ENCODE data around the gene CDH9.

CDH9 gene

GRCh38 chr5:26921439-26921838 is 116.9 kb downstream of the CDH9 start:
- H3K4me1 ChIP-seq (ENCODE audit: control insufficient read depth in 1 of 2, insufficient read depth in 2 of 2, low read length in 2 of 2) = no peaks in the 10 kb centered on the region
- no peak overlapping the region for H4K8ac ChIP-seq (ENCODE audit: low read depth, low read length)
- DNase-seq = no peak
- no peak overlapping the region for H3K14ac ChIP-seq (ENCODE audit: low read length)
- no peak overlapping the region for H2AFZ ChIP-seq (ENCODE audit: insufficient read depth, low read length, poor library complexity)
- no peaks in the 10 kb centered on the region for H3K9me3 ChIP-seq (ENCODE audit: insufficient read depth, low read depth, low read length)
- no peak overlapping the region for H2BK120ac ChIP-seq (ENCODE audit: insufficient read depth, low read length, poor library complexity)
- H2BK5ac ChIP-seq (ENCODE audit: low read depth, low read length, poor library complexity) = no peak overlapping the region
- no peak overlapping the region for H3K27ac ChIP-seq (ENCODE audit: low read depth, low read length)
- no peak overlapping the region for H3K23ac ChIP-seq (ENCODE audit: low read length)
- no peak overlapping the region for H3K4ac ChIP-seq (ENCODE audit: low read depth, low read length)
- WGBS (ENCODE audit: extremely low coverage, insufficient coverage, insufficient read length) = no CpG with 5 or more reads among the region's 6 CpGs
- H3K4me3 ChIP-seq (ENCODE audit: low read depth, low read length) = no peak overlapping the region
- no peak overlapping the region for H3K9ac ChIP-seq (ENCODE audit: low read length)
- no peak overlapping the region for H3K4me2 ChIP-seq (ENCODE audit: low read length)
- H3K18ac ChIP-seq (ENCODE audit: low read length) = no peak overlapping the region
- no peak overlapping the region for H2BK12ac ChIP-seq (ENCODE audit: low read length)
- H4K91ac ChIP-seq (ENCODE audit: low read depth, low read length) = no peak overlapping the region
- no peak overlapping the region for H2AK5ac ChIP-seq (ENCODE audit: low read length)
- no peak overlapping the region for H4K12ac ChIP-seq (ENCODE audit: low read depth, low read length)
- no peaks in the 10 kb centered on the region for H3K36me3 ChIP-seq (ENCODE audit: control insufficient read depth in 1 of 2, insufficient read depth in 2 of 2, low read length in 2 of 2)
- no peaks in the 10 kb centered on the region for H3K79me2 ChIP-seq (ENCODE audit: control insufficient read depth, insufficient read depth, low read length, poor library complexity)
- no peaks in the 10 kb centered on the region for H3K27me3 ChIP-seq (ENCODE audit: insufficient read depth, low read length)
- no peaks in the 10 kb centered on the region for H3K79me1 ChIP-seq (ENCODE audit: low read length)

DNA sequence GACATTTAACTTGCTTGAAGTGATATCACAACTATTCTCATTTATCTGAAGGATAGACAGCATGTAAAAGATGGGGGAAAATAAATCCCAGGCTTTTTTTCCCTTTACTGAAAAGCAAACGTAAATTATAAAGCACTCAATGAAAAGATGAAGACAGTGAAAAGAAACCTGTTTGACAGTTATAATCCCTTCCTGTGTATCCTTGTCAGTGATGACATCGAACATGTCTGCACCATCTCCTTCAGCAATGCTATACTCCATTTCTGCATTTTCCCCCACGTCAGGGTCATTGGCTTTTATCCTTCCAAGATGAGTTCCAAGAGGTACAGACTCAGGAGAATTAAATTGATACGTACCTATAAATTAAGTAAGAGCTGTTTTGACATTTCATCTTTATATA is 134.9 kb downstream of the CDH9 start:
- H3K4ac ChIP-seq (ENCODE audit: low read depth, low read length) = no peak overlapping the region
- H2AFZ ChIP-seq (ENCODE audit: insufficient read depth, low read length, poor library complexity) = no peak overlapping the region
- H3K4me1 ChIP-seq (ENCODE audit: control insufficient read depth in 1 of 2, insufficient read depth in 2 of 2, low read length in 2 of 2) = no peaks in the 10 kb centered on the region
- no peak for DNase-seq
- no peak overlapping the region for H3K18ac ChIP-seq (ENCODE audit: low read length)
- H3K4me2 ChIP-seq (ENCODE audit: low read length) = no peak overlapping the region
- no peak overlapping the region for H2BK12ac ChIP-seq (ENCODE audit: low read length)
- no peak overlapping the region for H3K14ac ChIP-seq (ENCODE audit: low read length)
- H4K91ac ChIP-seq (ENCODE audit: low read depth, low read length) = no peak overlapping the region
- no CpG with 5 or more reads among the region's 4 CpGs for WGBS (ENCODE audit: extremely low coverage, insufficient coverage, insufficient read length)
- H3K23ac ChIP-seq (ENCODE audit: low read length) = no peak overlapping the region
- no peaks in the 10 kb centered on the region for H3K36me3 ChIP-seq (ENCODE audit: control insufficient read depth in 1 of 2, insufficient read depth in 2 of 2, low read length in 2 of 2)
- H2BK5ac ChIP-seq (ENCODE audit: low read depth, low read length, poor library complexity) = no peak overlapping the region
- no peaks in the 10 kb centered on the region for H3K27me3 ChIP-seq (ENCODE audit: insufficient read depth, low read length)
- H3K79me2 ChIP-seq (ENCODE audit: control insufficient read depth, insufficient read depth, low read length, poor library complexity) = no peaks in the 10 kb centered on the region
- H3K9me3 ChIP-seq (ENCODE audit: insufficient read depth, low read depth, low read length) = no peaks in the 10 kb centered on the region
- H3K9ac ChIP-seq (ENCODE audit: low read length) = no peak overlapping the region
- H3K4me3 ChIP-seq (ENCODE audit: low read depth, low read length) = no peak overlapping the region
- H3K27ac ChIP-seq (ENCODE audit: low read depth, low read length) = no peak overlapping the region
- no peak overlapping the region for H2BK120ac ChIP-seq (ENCODE audit: insufficient read depth, low read length, poor library complexity)
- H3K79me1 ChIP-seq (ENCODE audit: low read length) = no peaks in the 10 kb centered on the region
- H2AK5ac ChIP-seq (ENCODE audit: low read length) = no peak overlapping the region
- H4K8ac ChIP-seq (ENCODE audit: low read depth, low read length) = no peak overlapping the region
- no peak overlapping the region for H4K12ac ChIP-seq (ENCODE audit: low read depth, low read length)

DNA sequence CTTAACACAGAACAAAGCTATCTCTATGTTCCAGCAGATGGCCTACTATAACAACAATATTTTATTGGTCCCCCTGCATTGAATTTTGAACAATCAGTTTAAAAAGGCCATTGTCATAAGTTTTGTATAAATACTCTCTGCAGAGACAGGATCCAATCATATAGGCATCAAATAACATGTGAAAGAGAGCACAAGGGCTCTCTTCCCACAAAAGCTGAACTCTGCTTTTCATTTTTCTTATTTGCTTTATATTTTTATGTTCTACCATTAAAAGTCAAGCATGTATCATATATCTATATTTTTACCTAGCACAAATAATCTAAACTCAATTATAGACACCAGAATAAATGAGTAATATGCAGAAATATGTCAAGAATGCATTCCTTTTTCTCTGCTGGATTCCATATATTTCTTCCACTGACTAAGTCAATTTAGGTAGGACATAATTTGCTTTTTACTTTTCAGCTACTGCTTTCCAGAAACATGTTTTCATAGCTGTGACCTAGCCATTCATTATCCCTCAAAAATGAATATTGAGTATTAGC is 143.6 kb downstream of the CDH9 start:
- no peak overlapping the region for H3K4ac ChIP-seq (ENCODE audit: low read depth, low read length)
- H3K79me2 ChIP-seq (ENCODE audit: control insufficient read depth, insufficient read depth, low read length, poor library complexity) = no peaks in the 10 kb centered on the region
- no peaks in the 10 kb centered on the region for H3K9me3 ChIP-seq (ENCODE audit: insufficient read depth, low read depth, low read length)
- DNase-seq = peak in 1 of 2 donors; percentile 16
- no peak overlapping the region for H2AK5ac ChIP-seq (ENCODE audit: low read length)
- no peak overlapping the region for H3K27ac ChIP-seq (ENCODE audit: low read depth, low read length)
- no peak overlapping the region for H2AFZ ChIP-seq (ENCODE audit: insufficient read depth, low read length, poor library complexity)
- no peak overlapping the region for H3K18ac ChIP-seq (ENCODE audit: low read length)
- no peak overlapping the region for H2BK12ac ChIP-seq (ENCODE audit: low read length)
- no peak overlapping the region for H3K4me2 ChIP-seq (ENCODE audit: low read length)
- H2BK5ac ChIP-seq (ENCODE audit: low read depth, low read length, poor library complexity) = no peak overlapping the region
- H3K4me1 ChIP-seq (ENCODE audit: control insufficient read depth in 1 of 2, insufficient read depth in 2 of 2, low read length in 2 of 2) = no peaks in the 10 kb centered on the region
- no peak overlapping the region for H3K14ac ChIP-seq (ENCODE audit: low read length)
- no peak overlapping the region for H4K12ac ChIP-seq (ENCODE audit: low read depth, low read length)
- H3K79me1 ChIP-seq (ENCODE audit: low read length) = no peaks in the 10 kb centered on the region
- no peak overlapping the region for H2BK120ac ChIP-seq (ENCODE audit: insufficient read depth, low read length, poor library complexity)
- H3K36me3 ChIP-seq (ENCODE audit: control insufficient read depth in 1 of 2, insufficient read depth in 2 of 2, low read length in 2 of 2) = no peaks in the 10 kb centered on the region
- no peaks in the 10 kb centered on the region for H3K27me3 ChIP-seq (ENCODE audit: insufficient read depth, low read length)
- no peak overlapping the region for H3K23ac ChIP-seq (ENCODE audit: low read length)
- H4K91ac ChIP-seq (ENCODE audit: low read depth, low read length) = no peak overlapping the region
- no peak overlapping the region for H4K8ac ChIP-seq (ENCODE audit: low read depth, low read length)
- no peak overlapping the region for H3K9ac ChIP-seq (ENCODE audit: low read length)
- H3K4me3 ChIP-seq (ENCODE audit: low read depth, low read length) = no peak overlapping the region

DNA sequence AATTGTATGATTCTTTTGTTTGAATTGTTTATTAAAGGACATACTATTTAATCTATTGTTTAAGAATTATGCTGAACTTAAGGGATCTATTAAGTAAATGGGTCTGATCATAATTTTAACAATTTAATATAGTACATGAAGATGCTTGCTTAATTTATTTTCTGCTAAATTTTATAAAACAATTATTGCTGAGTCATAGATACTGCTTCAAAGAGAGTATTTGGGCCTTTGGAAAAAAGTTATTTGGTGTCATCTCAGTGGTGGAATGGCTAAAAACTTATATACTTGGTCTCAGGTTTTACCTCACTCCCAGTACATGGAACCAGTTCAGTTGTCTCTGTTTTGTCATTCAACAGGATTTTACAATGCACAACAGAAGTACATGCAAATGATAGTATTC is 145.3 kb downstream of the CDH9 start:
- Histone ChIP-seq H3K27me3 (ENCODE audit: insufficient read depth, low read length) (no peaks in the 10 kb centered on the region), H3K23ac (ENCODE audit: low read length) (no peak overlapping the region), H2BK120ac (ENCODE audit: insufficient read depth, low read length, poor library complexity) (no peak overlapping the region), H3K36me3 (ENCODE audit: control insufficient read depth in 1 of 2, insufficient read depth in 2 of 2, low read length in 2 of 2) (no peaks in the 10 kb centered on the region), H3K4me3 (ENCODE audit: low read depth, low read length) (no peak overlapping the region), H2BK12ac (ENCODE audit: low read length) (no peak overlapping the region), H4K91ac (ENCODE audit: low read depth, low read length) (no peak overlapping the region), H4K12ac (ENCODE audit: low read depth, low read length) (no peak overlapping the region), H3K9ac (ENCODE audit: low read length) (no peak overlapping the region), H2AK5ac (ENCODE audit: low read length) (no peak overlapping the region), H3K9me3 (ENCODE audit: insufficient read depth, low read depth, low read length) (no peaks in the 10 kb centered on the region), H3K18ac (ENCODE audit: low read length) (no peak overlapping the region), H2BK5ac (ENCODE audit: low read depth, low read length, poor library complexity) (no peak overlapping the region), H3K79me1 (ENCODE audit: low read length) (no peaks in the 10 kb centered on the region), H3K27ac (ENCODE audit: low read depth, low read length) (no peak overlapping the region), H3K4me1 (ENCODE audit: control insufficient read depth in 1 of 2, insufficient read depth in 2 of 2, low read length in 2 of 2) (no peaks in the 10 kb centered on the region), H2AFZ (ENCODE audit: insufficient read depth, low read length, poor library complexity) (no peak overlapping the region), H3K4me2 (ENCODE audit: low read length) (no peak overlapping the region), H3K14ac (ENCODE audit: low read length) (no peak overlapping the region), H3K79me2 (ENCODE audit: control insufficient read depth, insufficient read depth, low read length, poor library complexity) (no peaks in the 10 kb centered on the region), H3K4ac (ENCODE audit: low read depth, low read length) (no peak overlapping the region), H4K8ac (ENCODE audit: low read depth, low read length) (no peak overlapping the region)
- no peak for DNase-seq

Measured in trophoblast cell (in vitro differentiated cells and primary cell).